Heart left ventricle (tissue), 13 donors: ENCODE data around the gene DAB2IP.

ENCODE experiments used
- CTCF ChIP-seq, 12 donors: fragments of 200-600 bp; sonication (generic) in 4 of 12; IDR thresholded peaks; one replicate each; pipeline versions ENCODE4 v1.5.0 to v1.8.0; 2018 to 2022; ENCODE audit warnings: antibody characterized with exemption in 12 of 12, mild to moderate bottlenecking in 5 of 12
- POLR2A ChIP-seq, 2 donors: fragments of 450-650 bp; IDR thresholded peaks; one replicate each; pipeline ENCODE4 v1.6.1; 2017; ENCODE audit warnings: antibody characterized with exemption in 2 of 2, mild to moderate bottlenecking in 2 of 2, moderate library complexity in 2 of 2
- donor health status: ischemic (EF 13 %, LVEDD 7.1; RV severe dilation, severe dysfunction).
- donor health status: DM: no; HTN: yes; CAD: no.
- donor health status: DM: no; HTN: no; CAD: no.
- donor health status: ischemic (EF 25% LVEDD 6.9; RV normal size, moderate dysfunction).
- donor health status: ischemic (EF 25% LVEDD 5.7; RV mildly dilated, moderate dysfunction).
- donor health status: ischemic (EF 35%, LVEDD 5.7; RV mildly dilated, moderate dysfunction).
- donor health status: nonischemic (EF 11% LVEDD 7.7; RV severe dilation, severe dysfunction).
- donor health status: DM: yes; HTN: yes; CAD: no.
- donor health status: PGD.
- donor health status: ischemic (EF 29% LVEDD 5.4; RV normal size, mild dysfunction).
- donor health status: nonischemic (EF 23%, LVEDD 6.1; RV moderate dilation, normal function).

GRCh38 chr9:121779381-121780117 is 128.1 kb downstream of the DAB2IP start:
- TF ChIP-seq CTCF (IDR thresholded peaks at IDR 0.05) (no peak), POLR2A (IDR thresholded peaks at IDR 0.05) (no peak)
